GM12873 (cell line): ENCODE measurements around the gene CTNNA1.

Source experiments
- TF ChIP-seq, protein P1 (sequence below): IDR thresholded peaks from 2 replicates; pipeline ENCODE4 v1.5.1; 2012; ENCODE audit warnings: low read depth, mild to moderate bottlenecking, moderate library complexity, low read length, control low read depth; ENCODE audit not compliant: insufficient read depth; ENCODE audit errors: missing control alignments

Gene CTNNA1

DNA sequence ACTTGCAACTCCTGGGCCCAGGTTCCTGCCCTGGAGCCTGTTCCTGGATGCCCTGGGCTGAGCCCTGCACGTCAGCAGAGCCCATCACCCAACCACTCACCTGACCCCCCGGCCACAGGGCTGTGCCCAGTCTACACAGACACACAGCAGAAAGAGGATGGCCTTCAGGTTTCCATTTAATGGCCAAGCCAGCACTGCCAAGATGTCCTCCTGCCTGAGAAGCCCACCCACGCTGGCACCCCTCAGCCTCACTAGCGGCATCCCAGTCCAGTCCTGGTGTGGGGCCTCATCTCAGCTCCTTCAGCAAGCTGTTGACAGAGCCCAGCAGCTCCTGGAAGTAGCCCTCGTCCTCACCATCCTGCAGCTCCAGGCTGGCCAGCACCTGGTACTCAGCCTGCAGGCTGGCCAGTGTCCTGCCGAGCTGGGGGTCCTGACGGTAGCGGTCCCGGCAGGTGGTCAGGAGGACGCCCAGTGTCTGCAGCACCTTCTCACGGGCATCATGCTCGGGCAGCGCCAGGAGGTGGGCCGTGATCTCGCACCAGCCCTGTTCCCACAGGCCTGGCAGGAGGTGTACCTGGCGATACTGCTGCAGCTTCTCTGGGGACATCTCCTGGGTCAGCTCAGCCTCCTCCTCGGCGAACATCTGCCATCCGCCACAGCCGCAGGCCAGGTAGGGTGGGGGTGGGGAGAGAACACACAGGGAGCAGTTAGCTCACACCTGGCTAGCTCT lies 193.8 kb downstream of the CTNNA1 start:
- TF ChIP-seq, protein P1, sequence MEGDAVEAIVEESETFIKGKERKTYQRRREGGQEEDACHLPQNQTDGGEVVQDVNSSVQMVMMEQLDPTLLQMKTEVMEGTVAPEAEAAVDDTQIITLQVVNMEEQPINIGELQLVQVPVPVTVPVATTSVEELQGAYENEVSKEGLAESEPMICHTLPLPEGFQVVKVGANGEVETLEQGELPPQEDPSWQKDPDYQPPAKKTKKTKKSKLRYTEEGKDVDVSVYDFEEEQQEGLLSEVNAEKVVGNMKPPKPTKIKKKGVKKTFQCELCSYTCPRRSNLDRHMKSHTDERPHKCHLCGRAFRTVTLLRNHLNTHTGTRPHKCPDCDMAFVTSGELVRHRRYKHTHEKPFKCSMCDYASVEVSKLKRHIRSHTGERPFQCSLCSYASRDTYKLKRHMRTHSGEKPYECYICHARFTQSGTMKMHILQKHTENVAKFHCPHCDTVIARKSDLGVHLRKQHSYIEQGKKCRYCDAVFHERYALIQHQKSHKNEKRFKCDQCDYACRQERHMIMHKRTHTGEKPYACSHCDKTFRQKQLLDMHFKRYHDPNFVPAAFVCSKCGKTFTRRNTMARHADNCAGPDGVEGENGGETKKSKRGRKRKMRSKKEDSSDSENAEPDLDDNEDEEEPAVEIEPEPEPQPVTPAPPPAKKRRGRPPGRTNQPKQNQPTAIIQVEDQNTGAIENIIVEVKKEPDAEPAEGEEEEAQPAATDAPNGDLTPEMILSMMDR = no peak

DNA sequence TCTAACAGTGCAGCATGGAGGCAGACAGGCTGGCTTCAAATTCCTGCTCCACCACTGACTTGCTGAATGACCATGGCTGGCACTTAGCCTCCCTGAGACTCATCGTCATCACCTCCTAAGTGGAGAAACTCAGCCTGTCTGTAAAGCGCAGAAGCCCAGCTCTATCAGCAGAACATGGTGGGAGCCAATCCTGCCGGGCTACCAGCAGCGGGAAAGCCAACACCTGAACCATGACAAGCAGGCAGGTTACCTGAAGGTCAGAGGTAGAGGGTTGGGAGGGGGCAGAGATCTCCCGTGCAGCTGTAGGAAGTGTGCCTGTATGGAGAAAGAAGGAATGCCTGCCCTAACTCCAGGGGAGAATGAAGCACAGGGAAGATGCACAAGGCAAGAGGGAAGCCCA lies 194.6 kb downstream of the CTNNA1 start:
- TF ChIP-seq, protein P1 = no peak

DNA sequence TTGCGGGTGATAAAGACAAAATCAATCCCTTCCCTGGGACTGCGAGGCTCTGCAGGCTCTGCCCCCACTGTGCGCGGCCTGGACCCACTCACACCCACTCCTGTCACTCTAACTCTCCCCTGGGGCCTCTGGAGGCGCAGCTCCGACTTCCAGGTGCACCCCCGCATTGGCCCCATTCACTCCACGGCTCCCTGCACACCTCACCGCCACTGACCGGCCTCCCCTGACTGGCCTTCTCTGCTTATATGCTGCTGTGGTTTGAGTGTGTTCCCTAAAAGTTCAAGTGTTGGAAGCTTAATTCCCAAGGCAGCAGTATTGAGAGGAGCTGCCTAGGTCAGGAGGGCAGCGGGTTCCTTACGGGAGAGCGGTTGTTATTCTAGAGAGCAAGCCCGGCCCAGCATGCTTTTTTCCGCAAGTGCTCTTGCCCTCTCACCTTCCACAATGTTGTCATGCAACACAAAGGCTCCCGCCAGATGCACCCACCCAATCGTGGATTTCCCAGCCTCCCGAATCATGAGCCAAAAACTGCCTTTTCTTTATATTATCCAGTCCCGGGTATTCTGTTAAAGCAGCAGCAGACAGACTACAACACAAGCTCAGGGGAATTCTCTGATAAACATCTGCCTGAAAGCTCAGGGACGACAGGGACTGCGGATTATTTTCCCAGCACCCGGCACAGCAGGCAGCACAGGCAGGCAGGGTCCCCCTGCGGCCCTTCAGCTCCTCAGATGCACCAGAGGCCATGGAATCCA lies 195.4 kb downstream of the CTNNA1 start:
- TF ChIP-seq, protein P1 = no peak

DNA sequence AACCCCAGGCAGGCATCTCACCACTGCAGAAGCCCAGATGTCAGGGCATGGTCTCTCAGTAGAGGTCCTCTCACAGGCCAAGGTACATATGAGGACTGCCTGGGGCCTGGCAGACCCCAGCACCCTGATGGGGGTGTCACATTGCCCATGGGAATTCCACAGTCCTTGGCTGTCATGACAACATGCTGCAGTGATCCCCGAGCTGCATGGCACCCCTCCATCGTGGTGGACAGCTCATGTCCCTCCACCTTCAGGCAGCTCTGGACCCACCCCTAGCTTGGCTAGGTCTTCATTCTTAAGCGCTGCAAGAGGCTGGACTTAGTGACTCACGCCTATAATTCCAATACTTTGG lies 196.0 kb downstream of the CTNNA1 start:
- TF ChIP-seq, protein P1 = no peak

DNA sequence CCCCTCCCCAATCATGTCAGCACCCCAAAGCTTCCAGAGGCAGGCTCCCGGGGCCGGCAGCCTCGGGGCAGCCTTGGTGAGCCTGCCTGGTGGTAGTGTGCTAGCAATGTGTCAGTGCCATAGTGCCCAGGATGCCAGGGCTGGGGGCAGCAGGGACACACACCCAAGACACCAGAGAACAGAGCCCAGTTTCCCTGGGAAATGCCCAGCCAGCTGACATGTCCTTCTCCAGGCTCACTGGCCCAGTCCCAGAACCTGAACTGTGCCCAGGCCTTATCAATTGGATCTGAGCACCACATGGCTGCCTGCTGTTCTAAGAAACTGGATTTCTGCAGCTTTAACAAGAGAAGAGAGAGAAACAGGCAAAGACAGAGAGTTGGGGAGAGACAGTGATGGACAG lies 196.8 kb downstream of the CTNNA1 start:
- TF ChIP-seq, protein P1 = no peak

DNA sequence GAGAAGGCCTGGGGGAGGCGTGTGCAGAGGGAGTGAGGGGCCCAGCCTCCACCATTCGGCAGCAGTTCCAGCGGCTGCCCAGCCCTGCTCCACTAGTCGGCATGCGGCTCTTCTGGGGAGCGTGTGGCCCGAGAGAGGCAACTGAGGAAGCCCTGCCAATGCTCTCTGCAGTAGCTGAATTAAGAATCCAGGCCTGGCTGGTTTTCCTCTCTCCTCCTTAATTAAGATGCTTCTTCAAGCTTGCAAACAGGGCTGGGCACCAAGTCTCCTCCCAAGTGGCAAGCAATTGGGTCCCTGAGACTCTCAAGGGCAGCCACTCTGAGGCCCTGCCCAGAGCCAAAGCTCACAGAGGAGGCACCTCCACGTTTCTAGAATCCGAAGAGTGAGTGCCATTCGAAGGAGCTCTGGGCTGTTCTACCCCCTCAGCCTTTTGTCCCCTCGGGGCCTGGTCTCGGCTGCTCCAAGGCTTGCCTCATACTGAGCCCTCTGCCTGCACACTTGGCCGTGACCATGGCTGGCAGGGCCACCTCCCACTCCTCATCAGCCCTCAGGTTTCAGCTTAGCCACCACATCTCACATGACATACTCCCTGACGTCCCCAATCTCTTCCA lies 197.3 kb downstream of the CTNNA1 start:
- TF ChIP-seq, protein P1 = no peak
